T-helper 2 cell (primary cell): ENCODE results near the gene ANKRD18A.
A peak's percentile ranks its signal among the peaks of the same experiment; 100 is the strongest.

Experiments
- DNase-seq, 5 experiments: peaks; one replicate each; pipeline versions ENCODE4 v3.0.0 to v3.0.0-alpha.2; 2012 to 2022
- total RNA-seq, 2 donors: gene quantifications; one replicate each; lab custom pipeline; 2026; lab: John Stamatoyannopoulos, UW

Gene ANKRD18A
- 27.2 to 34.9 reads per million in 2 donors for total RNA-seq

DNA sequence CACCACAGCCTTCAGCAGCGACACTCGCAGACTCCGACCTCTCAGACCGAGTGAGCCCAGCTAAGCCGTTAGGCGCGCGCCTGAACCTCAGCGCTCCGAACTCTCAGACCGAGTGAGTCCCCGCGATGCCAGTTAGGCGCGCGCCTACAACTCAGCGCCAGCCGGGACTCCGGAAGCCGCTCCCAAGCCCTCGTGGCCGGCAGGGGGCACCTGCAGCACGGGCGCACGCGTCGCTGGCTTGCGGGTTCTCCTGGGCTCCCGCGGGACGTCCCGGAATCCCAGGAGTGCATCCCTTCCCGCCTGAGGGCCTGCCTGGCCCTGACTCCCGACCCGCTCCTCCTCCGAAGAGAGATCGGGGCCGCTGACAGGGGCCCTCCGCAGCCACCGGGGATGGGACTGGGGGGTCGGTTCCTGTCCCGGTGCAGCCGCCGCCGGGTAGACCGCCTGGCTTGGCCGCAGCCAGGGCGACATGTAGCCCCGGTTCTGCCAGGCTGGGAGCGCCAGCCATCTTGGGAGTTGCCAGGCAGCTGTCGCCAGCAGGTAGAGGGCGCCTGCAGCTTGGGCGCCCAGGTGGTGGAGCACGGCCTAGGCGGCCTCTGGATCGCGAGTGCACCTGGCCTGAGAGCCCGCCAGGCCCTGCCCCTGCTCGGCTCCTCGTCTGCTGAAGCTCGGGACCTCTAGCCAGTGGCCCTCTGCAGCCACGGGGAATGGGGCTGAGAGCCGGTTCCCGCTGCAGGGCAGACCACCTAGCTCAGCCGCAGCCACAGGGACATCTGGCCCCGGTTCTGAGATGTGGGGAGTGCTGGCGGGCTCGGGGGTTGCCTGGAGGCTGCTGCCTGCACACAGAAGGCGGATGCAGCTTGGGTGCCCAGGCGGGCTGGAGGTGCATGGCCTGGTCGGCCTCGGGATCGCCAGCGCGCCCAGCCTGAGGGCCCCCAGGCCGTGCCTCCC is at the start of gene ANKRD18A:
ANKRD18A (minus strand) TSS at position 114 of the 951 bp plus-strand sequence. CDS start 311 bp downstream, outside the sequence.
- DNase-seq = peak; percentile 22 to 75 (median 64)

- DNase-seq = no peak
These were observed 48.5 kb upstream of the ANKRD18A start for GRCh38 chr9:38668791-38669466.

GRCh38 chr9:38662763-38663593 is 42.6 kb upstream of the ANKRD18A start:
- DNase-seq = no peak

DNA sequence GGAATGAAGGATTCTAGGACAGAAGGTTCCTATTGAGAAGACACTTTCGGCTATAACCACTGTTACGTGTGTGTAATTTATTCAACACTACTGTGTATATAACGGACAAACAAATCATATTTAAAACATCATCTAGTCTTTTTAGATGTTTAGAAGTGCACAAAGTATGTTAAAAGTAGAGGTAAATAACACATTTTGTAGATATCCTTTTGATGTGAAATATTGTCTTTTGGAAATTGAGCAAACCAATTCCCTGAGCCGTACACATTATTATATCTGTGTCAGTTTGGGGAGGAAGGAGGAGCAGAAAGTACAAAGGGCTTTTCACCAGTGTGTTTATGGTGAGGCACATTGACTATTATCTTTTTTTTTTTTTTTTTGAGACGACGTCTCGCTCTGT is 39.1 kb upstream of the ANKRD18A start:
- no peak for DNase-seq

DNA sequence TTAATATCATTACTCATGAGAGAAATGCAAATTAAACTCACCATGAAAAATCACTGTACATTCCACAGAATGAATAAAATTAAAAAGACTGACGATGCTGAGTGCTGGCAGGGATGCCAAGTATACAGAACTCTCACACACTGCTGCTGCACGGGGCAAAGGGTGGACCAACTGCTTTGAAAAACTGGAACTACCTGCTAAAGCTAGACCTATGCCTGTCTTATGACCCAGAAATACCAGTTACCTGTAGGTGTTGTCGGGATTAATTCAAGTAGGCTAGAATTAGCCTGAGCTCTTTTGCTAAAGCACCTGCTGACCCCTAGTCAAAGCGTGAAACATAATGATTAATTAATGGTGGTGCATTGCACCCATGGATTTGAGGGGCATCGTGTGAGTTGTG is 36.5 kb upstream of the ANKRD18A start:
- DNase-seq = no peak

- no peak for DNase-seq
These were observed 32.1 kb upstream of the ANKRD18A start for GRCh38 chr9:38652486-38652885.

GRCh38 chr9:38652044-38652443 is 31.6 kb upstream of the ANKRD18A start:
- DNase-seq = no peak

- no peak for DNase-seq
These were observed 31.1 kb upstream of the ANKRD18A start for GRCh38 chr9:38651400-38652042.

- DNase-seq = no peak
These were observed 30.2 kb upstream of the ANKRD18A start for GRCh38 chr9:38650564-38650963.

GRCh38 chr9:38649731-38650363 is 29.5 kb upstream of the ANKRD18A start:
- no peak for DNase-seq

- DNase-seq = no peak
These were observed 24.2 kb upstream of the ANKRD18A start for GRCh38 chr9:38644601-38645000.

DNA sequence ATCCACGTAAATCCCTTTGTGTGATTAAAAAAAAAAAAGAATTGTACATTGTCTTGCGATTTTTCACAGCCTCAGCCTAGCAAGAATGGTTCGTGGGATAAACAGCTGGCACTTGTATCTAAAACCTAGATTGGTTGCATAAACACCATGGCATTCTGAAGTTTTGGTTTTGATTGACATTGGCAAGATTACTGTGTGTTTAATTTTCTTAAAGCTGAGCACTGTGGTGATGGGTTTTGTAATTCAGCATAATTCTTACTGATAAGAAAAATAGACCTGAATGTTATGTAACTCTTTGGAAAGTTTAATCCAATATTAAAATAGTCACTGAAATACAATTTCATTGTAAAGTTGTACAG is 23.4 kb upstream of the ANKRD18A start:
- DNase-seq = no peak

- no peak for DNase-seq
These were observed 22.8 kb upstream of the ANKRD18A start for GRCh38 chr9:38642951-38643814.

GRCh38 chr9:38641985-38642864 is 21.8 kb upstream of the ANKRD18A start:
- no peak for DNase-seq

- DNase-seq = no peak
These were observed 20.7 kb upstream of the ANKRD18A start for GRCh38 chr9:38641142-38641541.

GRCh38 chr9:38639577-38639940 is 19.2 kb upstream of the ANKRD18A start:
- no peak for DNase-seq

GRCh38 chr9:38638881-38639576 is 18.6 kb upstream of the ANKRD18A start:
- no peak for DNase-seq

GRCh38 chr9:38634315-38634714 is 13.9 kb upstream of the ANKRD18A start:
- DNase-seq = no peak

GRCh38 chr9:38629511-38629910 is 9.1 kb upstream of the ANKRD18A start:
- no peak for DNase-seq
